GM19043 (cell line): ENCODE measurements around the gene MAP3K19.
"Not testable (repeated sequence)": the region's sequence is repeated elsewhere in the genome, so short reads cannot be mapped to it uniquely, and the experiment has no call there.

Experiments used
- ATAC-seq: cut with Tn5 transposase; IDR thresholded peaks from one replicate; pipeline ENCODE4 v1.9.1; 2021; ENCODE audit warnings: low read depth; ENCODE audit not compliant: unreplicated experiment

The MAP3K19 gene

GRCh38 chr2:134988994-134989605, 58.1 kb downstream of the MAP3K19 start:
- ATAC-seq: no peak

- no peak for ATAC-seq
Measured at GRCh38 chr2:134985061-134985460, 62.2 kb downstream of the MAP3K19 start.

- no peak for ATAC-seq
Measured at GRCh38 chr2:134982603-134983002, 64.6 kb downstream of the MAP3K19 start.

GRCh38 chr2:134980639-134981038, 66.6 kb downstream of the MAP3K19 start:
- ATAC-seq: no peak

GRCh38 chr2:134979221-134979620, 68.0 kb downstream of the MAP3K19 start:
- ATAC-seq: no peak

- ATAC-seq: not testable (repeated sequence)
Measured at GRCh38 chr2:134977104-134977503, 70.1 kb downstream of the MAP3K19 start.

GRCh38 chr2:134976074-134976702, 71.1 kb downstream of the MAP3K19 start:
- no peak for ATAC-seq

GRCh38 chr2:134975281-134976009, 71.8 kb downstream of the MAP3K19 start:
- no peak for ATAC-seq

- ATAC-seq: peak; percentile 59
Measured at GRCh38 chr2:134973241-134974138, 73.8 kb downstream of the MAP3K19 start.

- not testable (repeated sequence) for ATAC-seq
Measured at GRCh38 chr2:134967166-134967565, 80.1 kb downstream of the MAP3K19 start.

GRCh38 chr2:134957477-134957876, 89.8 kb downstream of the MAP3K19 start:
- ATAC-seq: no peak

GRCh38 chr2:134955744-134956143, 91.5 kb downstream of the MAP3K19 start:
- no peak for ATAC-seq

GRCh38 chr2:134954065-134954464, 93.2 kb downstream of the MAP3K19 start:
- no peak for ATAC-seq

- no peak for ATAC-seq
Measured at GRCh38 chr2:134952608-134953007, 94.6 kb downstream of the MAP3K19 start.

GRCh38 chr2:134950886-134951285, 96.4 kb downstream of the MAP3K19 start:
- no peak for ATAC-seq

GRCh38 chr2:134949981-134950708, 97.1 kb downstream of the MAP3K19 start:
- ATAC-seq: no peak

- no peak for ATAC-seq
Measured at GRCh38 chr2:134946073-134946472, 101.2 kb downstream of the MAP3K19 start.

- no peak for ATAC-seq
Measured at GRCh38 chr2:134944975-134945374, 102.3 kb downstream of the MAP3K19 start.

- ATAC-seq: peak; percentile 74
Measured at GRCh38 chr2:134943540-134943939, 103.7 kb downstream of the MAP3K19 start.

GRCh38 chr2:134936691-134937090, 110.6 kb downstream of the MAP3K19 start:
- ATAC-seq: no peak
